ENCODE data around the gene PTPN2. TPM values are rescaled to one million over a fixed set of nuclear protein-coding genes. Genes with fewer than 3 reads are reported as not detected.

PTPN2 gene
- total RNA-seq, 2 donors from 2014 or later, result 32.2 to 34.3 TPM

GRCh38 chr18:12862467-12862866 is 21.6 kb downstream of the PTPN2 start:
- DNase-seq, result no peak
- Histone ChIP-seq H3K36me3 (no peaks in the 10 kb centered on the region), H3K9ac (ENCODE audit: low read depth in 2 of 2, low read length in 2 of 2) (peak overlapping the region in 1 of 2 donors; percentile 21), H3K4me1 (no peaks in the 10 kb centered on the region), H3K27me3 (no peaks in the 10 kb centered on the region), H3K4me3 (no peak overlapping the region), H3K9me3 (no peaks in the 10 kb centered on the region), H3K27ac (peak overlapping the region; percentile 25)
- intact Hi-C loops (cut with DNase I), result no loop called here
- no peak for TF ChIP-seq CTCF (IDR thresholded peaks at IDR 0.05)

DNA sequence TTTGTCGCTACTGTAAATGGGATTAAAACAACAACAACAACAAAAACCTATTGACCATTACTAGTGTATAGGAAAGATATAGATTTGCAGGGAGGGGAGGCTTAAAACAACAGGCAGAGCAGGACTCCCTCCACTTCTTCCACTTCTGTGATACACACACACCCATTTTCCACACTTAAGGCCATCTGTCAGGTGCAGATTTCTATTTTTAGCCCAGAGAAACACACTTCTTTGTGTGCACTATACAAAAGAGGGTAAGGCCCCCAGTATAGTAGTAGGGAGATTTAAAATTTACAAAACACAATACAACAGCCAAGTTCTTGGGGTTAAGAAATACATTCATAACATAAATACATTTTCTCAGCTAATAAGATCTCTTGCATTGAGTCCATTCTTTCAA is 22.4 kb downstream of the PTPN2 start:
- DNase-seq, result no peak
- Histone ChIP-seq H3K27ac (peak overlapping the region; percentile 25), H3K36me3 (no peaks in the 10 kb centered on the region), H3K9me3 (no peaks in the 10 kb centered on the region), H3K4me1 (no peaks in the 10 kb centered on the region), H3K9ac (ENCODE audit: low read depth in 2 of 2, low read length in 2 of 2) (no peak overlapping the region), H3K4me3 (no peak overlapping the region), H3K27me3 (no peaks in the 10 kb centered on the region)
- intact Hi-C loops (cut with DNase I), result no loop called here
- TF ChIP-seq CTCF (IDR thresholded peaks at IDR 0.05), result no peak

DNA sequence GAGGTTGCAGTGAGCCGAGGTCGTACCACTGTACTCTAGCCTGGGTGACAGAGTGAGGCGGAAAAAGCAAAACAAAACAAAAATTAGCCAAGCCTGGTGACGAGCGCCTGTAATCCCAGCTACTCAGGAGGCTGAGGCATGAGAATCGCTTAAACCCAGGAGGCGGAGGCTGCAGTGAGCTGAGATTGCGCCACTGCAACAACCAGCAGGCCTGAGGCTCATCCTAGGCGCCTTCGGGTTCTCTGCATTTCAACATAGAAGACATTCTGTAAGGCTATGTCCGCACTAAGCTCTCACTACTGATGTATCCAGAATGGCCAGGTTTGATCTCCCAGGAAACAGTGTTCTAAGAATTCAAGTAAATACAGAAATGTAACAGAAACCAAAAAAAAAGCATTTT is 23.5 kb downstream of the PTPN2 start:
- no peaks in the 10 kb centered on the region for H3K36me3 ChIP-seq
- TF ChIP-seq CTCF (IDR thresholded peaks at IDR 0.05), result no peak
- H3K27me3 ChIP-seq, result no peaks in the 10 kb centered on the region
- no peak overlapping the region for H3K4me3 ChIP-seq
- H3K4me1 ChIP-seq, result no peaks in the 10 kb centered on the region
- H3K9ac ChIP-seq (ENCODE audit: low read depth in 2 of 2, low read length in 2 of 2), result no peak overlapping the region
- no peak for DNase-seq
- no peaks in the 10 kb centered on the region for H3K9me3 ChIP-seq
- no peak overlapping the region for H3K27ac ChIP-seq
- intact Hi-C loops (cut with DNase I), result no loop called here

DNA sequence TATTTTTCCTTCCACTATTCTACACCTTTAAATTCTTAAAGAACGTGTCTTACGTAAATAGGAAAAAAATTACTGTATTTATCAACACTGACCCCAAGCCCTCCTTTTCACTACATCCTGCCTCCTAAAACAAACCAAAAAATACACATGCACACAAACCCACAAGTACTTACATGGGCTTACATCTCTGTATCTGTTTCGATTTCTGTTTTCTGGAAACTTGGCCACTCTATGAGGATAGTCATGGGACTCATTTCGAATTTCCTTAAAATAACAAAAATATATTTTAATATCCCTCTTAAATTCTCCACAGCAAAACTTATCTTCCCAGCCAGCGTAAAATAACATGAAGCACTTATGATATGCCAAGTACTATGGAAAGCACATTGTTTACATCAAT is 25.0 kb downstream of the PTPN2 start:
- intact Hi-C loops (cut with DNase I), result no loop called here
- H3K27ac ChIP-seq, result no peak overlapping the region
- no peaks in the 10 kb centered on the region for H3K9me3 ChIP-seq
- no peaks in the 10 kb centered on the region for H3K4me1 ChIP-seq
- TF ChIP-seq CTCF (IDR thresholded peaks at IDR 0.05), result no peak
- DNase-seq, result no peak
- H3K4me3 ChIP-seq, result no peak overlapping the region
- H3K27me3 ChIP-seq, result no peaks in the 10 kb centered on the region
- H3K9ac ChIP-seq (ENCODE audit: low read depth in 2 of 2, low read length in 2 of 2), result no peak overlapping the region
- no peaks in the 10 kb centered on the region for H3K36me3 ChIP-seq

- no peak for TF ChIP-seq CTCF (IDR thresholded peaks at IDR 0.05)
- Histone ChIP-seq H3K27ac (no peak overlapping the region), H3K4me3 (no peak overlapping the region), H3K27me3 (no peaks in the 10 kb centered on the region), H3K9me3 (no peaks in the 10 kb centered on the region), H3K36me3 (no peaks in the 10 kb centered on the region), H3K4me1 (no peaks in the 10 kb centered on the region), H3K9ac (ENCODE audit: low read depth in 2 of 2, low read length in 2 of 2) (no peak overlapping the region)
- intact Hi-C loops (cut with DNase I), result no loop called here
- DNase-seq, result no peak
Observed at GRCh38 chr18:12857991-12858544, 26.0 kb downstream of the PTPN2 start.
